Sigmoid colon (tissue), 7 donors: Measurements from ENCODE around the gene MTG2. TPM values are rescaled to one million over a fixed set of nuclear protein-coding genes. Genes with fewer than 3 reads are reported as not detected.

Experiments used
- DNase-seq: peaks from one replicate; pipeline ENCODE4 v3.0.0-alpha.2; 2019
- H3K27ac ChIP-seq, 4 donors: fragments of 200-600 bp; sonication (generic); one replicate each; pipeline ENCODE4 v1.5.1; 2016 to 2019; ENCODE audit warnings: mild to moderate bottlenecking in 1 of 4
- H3K27me3 ChIP-seq, 3 donors: fragments of 200-600 bp; sonication (generic); one replicate each; pipeline ENCODE4 v1.5.1; 2019; ENCODE audit warnings: mild to moderate bottlenecking in 1 of 3
- H3K36me3 ChIP-seq, 4 donors: fragments of 200-600 bp; sonication (generic); one replicate each; pipeline ENCODE4 v1.5.1; 2016 to 2019
- H3K4me1 ChIP-seq, 4 donors: fragments of 200-600 bp; sonication (generic); one replicate each; pipeline ENCODE4 v1.5.1; 2017 to 2019
- H3K4me3 ChIP-seq, 4 donors: fragments of 200-600 bp; sonication (generic); one replicate each; pipeline ENCODE4 v1.5.1; 2017 to 2019; ENCODE audit warnings: mild to moderate bottlenecking in 2 of 4, moderate library complexity in 1 of 4
- H3K9me3 ChIP-seq, 4 donors: fragments of 200-600 bp in 3 of 4; sonication (generic) in 3 of 4; one replicate each; pipeline versions ENCODE4 v1.5.1 to v1.6.1; 2013 to 2019
- CTCF ChIP-seq, 4 experiments: fragments of 450-650 bp in 3 of 4; fragments of 200-600 bp in 1 of 4; IDR thresholded peaks; one replicate each; pipeline ENCODE4 v1.5.1; 2016 to 2019; ENCODE audit warnings: antibody characterized with exemption in 4 of 4, mild to moderate bottlenecking in 3 of 4, moderate library complexity in 2 of 4
- EP300 ChIP-seq, 4 donors: sonication (generic); formaldehyde crosslinking; IDR thresholded peaks; one replicate each; pipeline ENCODE4 v1.6.1; 2017; ENCODE audit warnings: antibody characterized with exemption in 4 of 4
- POLR2A ChIP-seq, 2 donors: fragments of 450-650 bp; IDR thresholded peaks; one replicate each; pipeline ENCODE4 v1.6.1; 2016; ENCODE audit warnings: antibody characterized with exemption in 2 of 2, mild to moderate bottlenecking in 2 of 2, moderate library complexity in 2 of 2
- POLR2AphosphoS5 ChIP-seq, 4 donors: sonication (generic); formaldehyde crosslinking; IDR thresholded peaks; one replicate each; pipeline ENCODE4 v1.6.1; 2017; ENCODE audit warnings: antibody characterized with exemption in 4 of 4
- WGBS, 2 donors: extraction: QIAGEN DNeasy Blood & Tissue Kit; methylation state at CpG; one replicate each; pipeline ENCODE4 v1.1.7; 2013; 5-methylcytosine and 5-hydroxymethylcytosine counted together
- intact Hi-C: fragments of 100-400 bp; cut with DNase I; formaldehyde crosslinking; loops from one replicate; pipeline ENCODE4 v1.15.1; 2023
- polyA plus RNA-seq, 3 donors: library from polyadenylated mRNA; stranded (reverse); fragments of 200-250 nt; gene quantifications; one replicate each; pipeline ENCODE4 v1.2.3, GENCODE V29; 2013
- total RNA-seq, 4 donors: library from RNA; depleted of rRNA; stranded (reverse); fragments of >200 nt; gene quantifications; one replicate each; pipeline ENCODE4 v1.1.0, GENCODE V29; 2016
- donor health status: healthy with polysubstance abuse.
- donor health status: Bipolar disorder and iron deficiency.
- donor health status: healthy.

Gene MTG2
- total and polyA plus RNA-seq, 7 donors, result 13.3 to 32.3 (median 23.9) TPM

- Histone ChIP-seq H3K4me3 (no peak overlapping the region), H3K9me3 (no peaks in the 10 kb centered on the region), H3K27me3 (no peaks in the 10 kb centered on the region), H3K36me3 (peaks cover 5 to 76% (median 33%) of the 10 kb centered on the region in 4 donors), H3K27ac (no peak overlapping the region), H3K4me1 (no peaks in the 10 kb centered on the region)
- TF ChIP-seq POLR2A (IDR thresholded peaks at IDR 0.05) (no peak), EP300 (IDR thresholded peaks at IDR 0.05) (no peak), POLR2AphosphoS5 (IDR thresholded peaks at IDR 0.05) (no peak), CTCF (IDR thresholded peaks at IDR 0.05) (no peak)
- no peak for DNase-seq
- intact Hi-C loops, result no loop called here
- WGBS, 2 donors, result 94 to 96% methylated on average over 38 of the region's 38 CpGs
Observed at GRCh38 chr20:62162765-62163484, 19.9 kb upstream of the MTG2 start.

- Histone ChIP-seq H3K36me3 (peaks cover 5 to 81% (median 34%) of the 10 kb centered on the region in 4 donors), H3K4me1 (no peaks in the 10 kb centered on the region), H3K4me3 (no peak overlapping the region), H3K9me3 (no peaks in the 10 kb centered on the region), H3K27ac (no peak overlapping the region), H3K27me3 (no peaks in the 10 kb centered on the region)
- TF ChIP-seq EP300 (IDR thresholded peaks at IDR 0.05) (no peak), CTCF (IDR thresholded peaks at IDR 0.05) (no peak), POLR2AphosphoS5 (IDR thresholded peaks at IDR 0.05) (no peak), POLR2A (IDR thresholded peaks at IDR 0.05) (no peak)
- intact Hi-C loops, result no loop called here
- 96 to 97% methylated on average over 25 of the region's 25 CpGs for WGBS, 2 donors
- DNase-seq, result no peak
Observed at GRCh38 chr20:62163485-62163865, 19.4 kb upstream of the MTG2 start.

- intact Hi-C loops, result no loop called here
- Histone ChIP-seq H3K27me3 (no peaks in the 10 kb centered on the region), H3K4me1 (no peaks in the 10 kb centered on the region), H3K36me3 (peaks cover 5 to 88% (median 34%) of the 10 kb centered on the region in 4 donors), H3K9me3 (no peaks in the 10 kb centered on the region), H3K4me3 (no peak overlapping the region), H3K27ac (no peak overlapping the region)
- TF ChIP-seq POLR2AphosphoS5 (IDR thresholded peaks at IDR 0.05) (no peak), POLR2A (IDR thresholded peaks at IDR 0.05) (no peak), EP300 (IDR thresholded peaks at IDR 0.05) (no peak), CTCF (IDR thresholded peaks at IDR 0.05) (no peak)
- no peak for DNase-seq
- 89 to 93% methylated on average over 29 of the region's 29 CpGs for WGBS, 2 donors
Observed at GRCh38 chr20:62163986-62164762, 18.7 kb upstream of the MTG2 start.

- H3K27me3 ChIP-seq, result no peaks in the 10 kb centered on the region
- H3K27ac ChIP-seq, result no peak overlapping the region
- no peaks in the 10 kb centered on the region for H3K4me1 ChIP-seq
- TF ChIP-seq POLR2AphosphoS5 (IDR thresholded peaks at IDR 0.05) (no peak), EP300 (IDR thresholded peaks at IDR 0.05) (no peak), CTCF (IDR thresholded peaks at IDR 0.05) (no peak), POLR2A (IDR thresholded peaks at IDR 0.05) (no peak)
- no peak for DNase-seq
- H3K36me3 ChIP-seq, result peaks cover 5 to 98% (median 34%) of the 10 kb centered on the region in 4 donors
- H3K9me3 ChIP-seq, result no peaks in the 10 kb centered on the region
- WGBS, 2 donors, result 97% methylated on average over 41 of the region's 41 CpGs
- intact Hi-C loops, result no loop called here
- no peak overlapping the region for H3K4me3 ChIP-seq
Observed at GRCh38 chr20:62164879-62165761, 17.7 kb upstream of the MTG2 start.
